GM18498 (cell line): Measurements from ENCODE around the gene PUS1.
A peak's percentile ranks its signal among the peaks of the same experiment; 100 is the strongest.

Source experiments
- ATAC-seq: cut with Tn5 transposase; IDR thresholded peaks from one replicate; pipeline ENCODE4 v1.9.1; 2021; ENCODE audit warnings: mild to moderate bottlenecking, moderate library complexity; ENCODE audit not compliant: unreplicated experiment

The PUS1 gene

GRCh38 chr12:131915823-131916222, 13.3 kb upstream of the PUS1 start:
- ATAC-seq, result no peak

- no peak for ATAC-seq
These were observed 12.6 kb upstream of the PUS1 start for GRCh38 chr12:131916306-131917138.

- no peak for ATAC-seq
These were observed 11.9 kb upstream of the PUS1 start for GRCh38 chr12:131917139-131917710.

GRCh38 chr12:131917711-131918306, 11.3 kb upstream of the PUS1 start:
- ATAC-seq, result no peak

- no peak for ATAC-seq
These were observed 10.6 kb upstream of the PUS1 start for GRCh38 chr12:131918311-131919050.

GRCh38 chr12:131919051-131919347, 10.1 kb upstream of the PUS1 start:
- no peak for ATAC-seq

- ATAC-seq, result no peak
These were observed 9.5 kb upstream of the PUS1 start for GRCh38 chr12:131919366-131920156.

- ATAC-seq, result no peak
These were observed 8.9 kb upstream of the PUS1 start for GRCh38 chr12:131920157-131920508.

- ATAC-seq, result no peak
These were observed 7.9 kb upstream of the PUS1 start for GRCh38 chr12:131920902-131921840.

- ATAC-seq, result no peak
These were observed 7.0 kb upstream of the PUS1 start for GRCh38 chr12:131921866-131922769.

GRCh38 chr12:131922772-131923171, 6.3 kb upstream of the PUS1 start:
- ATAC-seq, result no peak

- peak; percentile 74 for ATAC-seq
These were observed 5.8 kb upstream of the PUS1 start for GRCh38 chr12:131923260-131923659.

- ATAC-seq, result no peak
These were observed 1.7 kb upstream of the PUS1 start for GRCh38 chr12:131927110-131928079.

- peak; percentile 1 for ATAC-seq
These were observed 881 bp upstream of the PUS1 start for GRCh38 chr12:131928080-131928710.

- ATAC-seq, result peak; percentile 18
These were observed 743 bp downstream of the PUS1 start for GRCh38 chr12:131929581-131930456.

GRCh38 chr12:131930510-131930909, 1.4 kb downstream of the PUS1 start:
- no peak for ATAC-seq
